ENCODE results near the gene AP2B1.
A peak's percentile ranks its signal among the peaks of the same experiment; 100 is the strongest.
"Not testable (repeated sequence)": the region's sequence is repeated elsewhere in the genome, so short reads cannot be mapped to it uniquely, and the experiment has no call there.

The AP2B1 gene

GRCh38 chr17:35577830-35578196 lies 9.3 kb upstream of the AP2B1 start:
- peak; percentile 54 for DNase-seq

DNA sequence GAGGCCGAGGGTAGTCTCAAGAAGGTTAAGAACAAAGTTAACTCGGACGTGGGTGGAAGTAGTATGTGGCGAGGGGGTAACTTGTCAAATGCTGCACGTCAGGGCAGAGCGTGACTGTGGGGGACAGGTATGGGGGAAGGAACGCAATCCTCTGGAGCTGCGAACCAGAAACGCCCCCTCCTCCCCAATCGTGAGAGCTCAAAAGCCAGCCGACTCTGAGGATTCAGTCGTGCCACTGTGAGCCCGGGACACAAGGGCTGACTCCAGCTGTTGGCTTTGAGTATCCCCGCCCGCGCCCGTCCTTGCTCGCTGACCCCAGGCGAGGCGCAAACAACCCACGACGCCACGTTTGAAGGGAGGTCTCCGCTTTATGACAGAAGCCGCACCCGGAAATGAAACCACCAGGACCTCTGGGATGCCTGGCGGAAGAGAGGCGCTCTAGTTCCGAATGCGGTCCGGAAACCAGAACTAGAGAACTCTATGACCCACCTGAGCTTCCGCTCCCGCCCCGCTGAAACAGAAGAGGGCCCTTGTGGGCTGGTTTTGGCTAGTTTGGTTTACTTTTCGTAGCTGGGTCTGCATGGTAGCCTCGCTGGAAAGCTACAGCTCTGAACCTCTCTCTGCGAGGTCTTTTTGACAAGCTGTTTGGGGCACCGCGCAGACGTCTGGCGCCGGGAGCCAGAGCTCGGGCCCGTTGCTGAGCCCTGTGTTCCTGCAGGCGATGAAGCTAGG lies 8.8 kb upstream of the AP2B1 start, which contains the start of gene PEX12:
Gene PEX12, minus strand, starts transcription at position 375 of the 732 bp plus-strand sequence. CDS start 550 bp downstream, outside the sequence.
- peak; percentile 91 for DNase-seq

- no peak for DNase-seq
Observed at GRCh38 chr17:35578929-35579432, 8.1 kb upstream of the AP2B1 start.

GRCh38 chr17:35584061-35584460 lies 3.1 kb upstream of the AP2B1 start:
- DNase-seq: no peak

- no peak for DNase-seq
Observed at GRCh38 chr17:35586569-35587073, 501 bp upstream of the AP2B1 start.

GRCh38 chr17:35588196-35588920 lies 1.2 kb downstream of the AP2B1 start:
- DNase-seq: no peak

DNA sequence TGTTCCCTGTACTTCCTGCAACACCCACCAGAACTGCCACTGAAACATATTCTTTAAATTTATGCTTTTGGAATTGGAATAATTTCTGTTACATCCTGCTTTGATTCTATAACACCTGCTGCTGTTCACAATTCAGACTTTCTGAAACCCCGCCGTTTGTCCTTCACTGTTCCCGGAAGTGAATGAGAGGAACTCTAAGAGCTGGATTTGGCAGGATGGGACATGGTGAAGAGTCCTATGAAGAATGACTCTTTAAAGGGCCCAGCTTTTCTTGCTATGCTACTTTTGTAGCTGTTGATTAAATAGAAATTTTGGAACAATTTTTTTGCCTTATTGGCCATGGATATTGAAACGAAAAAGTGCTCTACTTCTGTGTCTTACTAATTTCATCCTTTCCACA lies 8.9 kb downstream of the AP2B1 start:
- no peak for DNase-seq

GRCh38 chr17:35596530-35597233 lies 9.6 kb downstream of the AP2B1 start:
- DNase-seq: no peak

DNA sequence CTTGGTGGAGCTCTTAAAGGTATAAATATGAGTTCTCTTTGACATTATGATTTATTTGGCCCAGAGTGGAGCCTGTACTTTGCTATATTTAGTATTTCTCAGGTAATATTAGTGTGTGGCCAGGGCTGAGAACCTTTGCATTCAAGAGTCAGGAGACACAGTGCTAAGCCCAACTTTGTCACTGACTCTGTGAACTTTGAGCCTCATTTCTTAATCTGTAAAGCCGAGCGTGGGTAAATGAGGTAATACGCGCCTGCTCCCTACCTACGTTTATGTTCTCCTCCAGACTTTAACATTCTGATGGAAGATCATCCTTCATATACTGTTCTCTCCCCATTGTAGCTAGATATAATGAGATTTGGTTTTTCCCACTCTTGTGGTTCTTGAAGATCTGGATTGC lies 10.5 kb downstream of the AP2B1 start:
- no peak for DNase-seq

DNA sequence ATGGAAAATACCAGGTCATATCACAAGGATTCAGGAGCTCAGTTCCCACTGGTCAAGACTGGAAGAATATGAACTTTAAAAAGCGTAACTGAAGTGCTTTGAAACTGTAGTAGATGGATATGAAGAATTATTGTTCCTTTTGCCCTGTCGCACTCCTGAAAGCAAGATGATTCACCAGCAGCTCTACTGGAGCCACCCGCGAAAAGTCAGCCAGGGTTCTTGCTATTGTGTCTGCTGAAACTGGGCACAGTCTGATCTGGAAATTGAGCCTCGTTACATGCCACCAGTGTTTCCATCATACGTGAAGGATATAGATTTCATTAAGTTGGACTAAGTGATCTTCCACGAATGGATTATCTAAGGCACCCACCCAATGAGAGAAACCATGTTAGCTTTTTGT lies 16.6 kb downstream of the AP2B1 start:
- DNase-seq: no peak

- DNase-seq: no peak
Observed at GRCh38 chr17:35605678-35606077, 18.6 kb downstream of the AP2B1 start.

DNA sequence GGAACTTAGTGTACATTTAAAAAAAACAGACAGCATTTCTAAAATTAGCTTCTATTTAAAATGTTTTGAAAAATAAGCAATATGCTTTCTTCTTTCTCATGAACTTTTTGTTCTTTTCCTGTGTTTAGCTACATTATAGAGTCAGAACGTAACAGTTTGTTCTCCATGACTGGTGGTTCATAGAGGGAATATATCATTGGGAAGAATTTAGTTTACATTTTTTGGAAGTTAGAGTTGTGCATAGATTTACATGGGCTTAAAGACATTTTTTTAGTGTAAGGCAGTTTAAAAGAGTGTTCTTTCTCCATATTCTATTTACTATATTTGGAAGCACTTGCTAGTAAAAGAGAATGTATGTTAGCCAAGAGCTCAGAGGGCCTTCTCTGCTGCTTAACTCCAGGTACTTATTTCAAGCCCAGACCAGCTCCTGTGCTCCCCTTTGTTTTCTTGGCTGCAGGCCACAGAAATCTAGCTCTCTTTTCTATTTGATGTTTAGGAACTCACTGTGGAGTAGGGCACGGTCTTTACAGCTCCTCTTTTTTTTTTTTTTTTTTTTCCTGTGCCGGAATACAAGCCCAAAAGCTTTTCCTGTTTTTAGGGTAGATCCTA lies 20.2 kb downstream of the AP2B1 start:
- no peak for DNase-seq

GRCh38 chr17:35609831-35610230 lies 22.7 kb downstream of the AP2B1 start:
- DNase-seq: no peak

- DNase-seq: not testable (repeated sequence)
Observed at GRCh38 chr17:35610746-35611145, 23.6 kb downstream of the AP2B1 start.

- peak; percentile 61 for DNase-seq
Observed at GRCh38 chr17:35612924-35613521, 25.9 kb downstream of the AP2B1 start.

DNA sequence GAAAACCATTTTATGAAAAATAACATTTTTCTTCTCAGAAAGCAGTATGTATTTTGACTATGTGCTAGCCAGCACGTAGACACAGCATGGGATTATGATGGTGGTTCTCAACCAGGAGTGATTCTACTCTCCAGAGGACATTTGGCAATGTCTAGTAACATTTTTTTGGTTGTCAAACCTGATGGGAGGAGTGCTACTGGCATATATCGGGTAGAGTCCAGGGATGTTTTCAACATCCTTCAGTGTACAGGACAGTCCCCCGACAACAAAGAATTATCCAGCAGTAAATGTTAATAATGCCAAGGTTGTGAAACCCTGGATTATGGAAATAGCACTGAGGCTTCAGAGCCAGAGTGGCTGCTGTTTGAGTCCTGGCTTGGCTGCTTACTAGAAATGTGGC lies 27.7 kb downstream of the AP2B1 start:
- DNase-seq: no peak

- no peak for DNase-seq
Observed at GRCh38 chr17:35616536-35616935, 29.4 kb downstream of the AP2B1 start.

- no peak for DNase-seq
Observed at GRCh38 chr17:35617505-35617904, 30.4 kb downstream of the AP2B1 start.

GRCh38 chr17:35618628-35619027 lies 31.5 kb downstream of the AP2B1 start:
- DNase-seq: no peak

- no peak for DNase-seq
Observed at GRCh38 chr17:35621768-35622167, 34.6 kb downstream of the AP2B1 start.

DNA sequence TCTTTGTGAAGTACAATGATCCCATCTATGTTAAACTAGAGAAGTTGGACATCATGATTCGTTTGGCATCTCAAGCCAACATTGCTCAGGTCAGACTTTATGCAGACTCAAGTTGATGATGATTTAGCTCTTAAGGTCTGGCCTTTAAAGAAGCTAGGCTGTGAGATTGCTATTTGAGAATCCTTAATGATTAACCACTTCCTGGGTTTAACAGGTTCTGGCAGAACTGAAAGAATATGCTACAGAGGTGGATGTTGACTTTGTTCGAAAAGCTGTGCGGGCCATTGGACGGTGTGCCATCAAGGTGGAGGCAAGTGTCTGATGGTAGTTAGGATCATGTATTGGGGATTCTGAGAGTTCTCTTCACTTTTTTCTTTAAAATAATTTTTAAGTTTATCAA lies 40.3 kb downstream of the AP2B1 start:
- DNase-seq: no peak

GRCh38 chr17:35630530-35631148 lies 43.5 kb downstream of the AP2B1 start:
- DNase-seq: no peak
